Prostate gland (tissue), 2 donors: ENCODE results near the gene SNX13. TPM values are rescaled to one million over a fixed set of nuclear protein-coding genes. Genes with fewer than 3 reads are reported as not detected.

Source experiments
- DNase-seq: peaks from one replicate; pipeline ENCODE4 v3.0.0-alpha.2; 2019; ENCODE audit warnings: low spot score
- H3K27ac ChIP-seq, 2 donors: fragments of 200-600 bp; sonication (generic); 2 replicates each; pipeline ENCODE4 v1.5.1; 2017 to 2019
- H3K27me3 ChIP-seq: fragments of 200-600 bp; sonication (generic); replicated peaks from 2 replicates; pipeline ENCODE4 v1.5.1; 2019; ENCODE audit not compliant: insufficient read depth
- H3K36me3 ChIP-seq, 2 donors: fragments of 200-600 bp; sonication (generic); 1 replicate in 1 of 2; 2 replicates in 1 of 2; pipeline versions ENCODE4 v1.5.1 to v1.8.1; 2017 to 2019
- H3K4me1 ChIP-seq: fragments of 200-600 bp; sonication (generic); replicated peaks from 2 replicates; pipeline ENCODE4 v1.5.1; 2019
- H3K4me3 ChIP-seq, 2 donors: fragments of 200-600 bp; sonication (generic); 2 replicates each; pipeline ENCODE4 v1.5.1; 2017 to 2019
- H3K9me3 ChIP-seq: fragments of 200-600 bp; sonication (generic); 2 replicates; pipeline ENCODE4 v1.5.1; 2017
- CTCF ChIP-seq, 4 experiments: fragments of 200-600 bp in 2 of 4; fragments of 450-650 bp in 2 of 4; sonication (generic) in 2 of 4; IDR thresholded peaks; 1 replicate in 3 of 4; 2 replicates in 1 of 4; pipeline ENCODE4 v1.5.1; 2016 to 2019; ENCODE audit warnings: antibody characterized with exemption in 4 of 4, mild to moderate bottlenecking in 2 of 4, moderate library complexity in 2 of 4
- POLR2A ChIP-seq: fragments of 450-650 bp; IDR thresholded peaks from one replicate; pipeline ENCODE4 v1.6.1; 2016; ENCODE audit warnings: antibody characterized with exemption, mild to moderate bottlenecking
- POLR2AphosphoS5 ChIP-seq: sonication (generic); formaldehyde crosslinking; IDR thresholded peaks from one replicate; pipeline ENCODE4 v1.6.1; 2017; ENCODE audit warnings: antibody characterized with exemption
- WGBS: methylation state at CpG from one replicate; pipeline ENCODE4 v1.1.5; 2018; 5-methylcytosine and 5-hydroxymethylcytosine counted together
- intact Hi-C: fragments of 100-400 bp; cut with DNase I; formaldehyde crosslinking; loops from one replicate; pipeline ENCODE4 v1.14.2; 2022
- total RNA-seq, 2 donors: library from RNA; depleted of rRNA; stranded (reverse); fragments of >200 nt; gene quantifications; one replicate each; pipeline ENCODE4 v1.1.0, GENCODE V29; 2016

Gene SNX13
- total RNA-seq, 2 donors from 2014 or later = 46.9 to 63.5 TPM

GRCh38 chr7:17830206-17830605 lies 110.1 kb downstream of the SNX13 start:
- no peak overlapping the region for H3K27ac ChIP-seq

GRCh38 chr7:17829001-17829400 lies 111.3 kb downstream of the SNX13 start:
- intact Hi-C loops = no loop called here
- H3K4me1 ChIP-seq = no peaks in the 10 kb centered on the region

More at GRCh38 chr7:17830206-17830605, 110.1 kb downstream of the SNX13 start:
- H3K4me1 ChIP-seq = no peaks in the 10 kb centered on the region
- no peaks in the 10 kb centered on the region for H3K36me3 ChIP-seq
- intact Hi-C loops = no loop called here
- no peaks in the 10 kb centered on the region for H3K27me3 ChIP-seq
- 74% methylated on average over 1 of the region's 1 CpG for WGBS
- no peak overlapping the region for H3K4me3 ChIP-seq
- no peak for DNase-seq
- TF ChIP-seq CTCF (IDR thresholded peaks at IDR 0.05) (no peak), POLR2A (no peak), POLR2AphosphoS5 (no peak)
- no peaks in the 10 kb centered on the region for H3K9me3 ChIP-seq

GRCh38 chr7:17822547-17823173 lies 117.6 kb downstream of the SNX13 start:
- TF ChIP-seq CTCF (IDR thresholded peaks at IDR 0.05) (no peak), POLR2AphosphoS5 (no peak), POLR2A (no peak)

More at GRCh38 chr7:17829001-17829400, 111.3 kb downstream of the SNX13 start:
- no peaks in the 10 kb centered on the region for H3K36me3 ChIP-seq
- no peaks in the 10 kb centered on the region for H3K9me3 ChIP-seq
- no peak for DNase-seq
- H3K4me3 ChIP-seq = no peak overlapping the region
- no peaks in the 10 kb centered on the region for H3K27me3 ChIP-seq
- no peak overlapping the region for H3K27ac ChIP-seq
- WGBS = 93% methylated on average over 3 of the region's 3 CpGs
- TF ChIP-seq CTCF (IDR thresholded peaks at IDR 0.05) = no peak
- TF ChIP-seq POLR2A = no peak
- TF ChIP-seq POLR2AphosphoS5 = no peak

GRCh38 chr7:17816903-17817302 lies 123.4 kb downstream of the SNX13 start:
- DNase-seq = no peak
- H3K9me3 ChIP-seq = no peaks in the 10 kb centered on the region

More at GRCh38 chr7:17822547-17823173, 117.6 kb downstream of the SNX13 start:
- H3K4me3 ChIP-seq = no peak overlapping the region
- 66% methylated on average over 3 of the region's 3 CpGs for WGBS
- H3K4me1 ChIP-seq = no peaks in the 10 kb centered on the region
- no peaks in the 10 kb centered on the region for H3K27me3 ChIP-seq
- H3K27ac ChIP-seq = no peak overlapping the region
- H3K9me3 ChIP-seq = no peaks in the 10 kb centered on the region
- intact Hi-C loops = no loop called here
- H3K36me3 ChIP-seq = no peaks in the 10 kb centered on the region
- no peak for DNase-seq

More at GRCh38 chr7:17816903-17817302, 123.4 kb downstream of the SNX13 start:
- intact Hi-C loops = no loop called here
- Histone ChIP-seq H3K27ac (no peak overlapping the region), H3K4me1 (no peaks in the 10 kb centered on the region), H3K27me3 (no peaks in the 10 kb centered on the region), H3K36me3 (no peaks in the 10 kb centered on the region), H3K4me3 (no peak overlapping the region)
- WGBS = 63% methylated on average over 3 of the region's 3 CpGs
- TF ChIP-seq POLR2AphosphoS5 = no peak
- TF ChIP-seq POLR2A = no peak
- TF ChIP-seq CTCF (IDR thresholded peaks at IDR 0.05) = no peak
